AG08396 (cell line): Measurements from ENCODE around the gene XYLT2.
"Not testable (repeated sequence)": the region's sequence is repeated elsewhere in the genome, so short reads cannot be mapped to it uniquely, and the experiment has no call there.

Source experiments
- DNase-seq: peaks from one replicate; pipeline ENCODE4 v3.0.0; 2012; ENCODE audit warnings: low spot score, mixed read lengths

The XYLT2 gene

GRCh38 chr17:50319306-50320004, 26.5 kb upstream of the XYLT2 start:
- DNase-seq: no peak

- no peak for DNase-seq
Observed at GRCh38 chr17:50322271-50322670, 23.7 kb upstream of the XYLT2 start.

DNA sequence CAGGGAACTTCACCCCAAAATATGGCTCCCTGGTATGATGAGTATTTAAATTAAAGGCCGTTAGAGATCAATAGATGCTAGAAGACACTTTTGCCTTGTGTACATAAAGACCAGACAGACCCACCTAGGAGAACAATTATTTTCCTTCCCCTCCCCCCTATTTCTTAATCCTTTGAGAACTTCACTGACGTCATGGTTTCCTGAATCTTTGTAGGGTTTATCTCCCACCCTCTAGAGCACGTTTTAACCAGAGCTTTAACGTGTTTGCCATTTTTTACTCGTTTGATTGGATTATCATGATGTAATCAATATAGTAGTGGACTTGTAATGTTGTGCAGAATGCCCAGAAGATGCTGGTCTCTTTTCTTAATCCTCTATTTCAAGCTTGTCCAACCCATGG, 22.9 kb upstream of the XYLT2 start:
- DNase-seq: no peak

GRCh38 chr17:50325906-50326305, 20.0 kb upstream of the XYLT2 start:
- DNase-seq: no peak

DNA sequence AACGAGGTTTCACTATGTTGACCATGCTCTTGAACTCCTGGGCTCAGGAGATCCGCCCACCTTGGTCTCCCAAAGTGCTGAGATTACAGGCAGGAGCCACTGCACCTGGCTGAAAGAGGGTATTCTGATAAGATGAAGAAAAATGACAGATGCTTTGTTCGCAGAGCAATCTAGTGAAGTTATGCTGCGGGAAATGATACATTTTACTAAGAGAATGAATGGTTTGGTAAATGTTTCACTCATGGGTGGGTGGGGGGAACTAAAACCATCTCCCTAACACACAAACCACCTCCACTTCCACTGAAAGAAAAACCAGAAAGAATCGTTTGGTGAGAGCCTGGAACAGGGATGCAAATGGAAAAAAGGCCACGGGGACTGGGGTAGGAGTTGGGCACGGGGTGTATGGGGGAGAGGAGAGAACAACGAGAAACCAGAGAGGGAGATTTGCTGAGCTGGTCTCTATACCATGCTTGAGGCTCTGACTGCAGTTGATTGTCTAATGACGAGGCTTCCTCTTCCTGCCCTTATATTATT, 19.0 kb upstream of the XYLT2 start:
- DNase-seq: no peak

- DNase-seq: no peak
Observed at GRCh38 chr17:50328363-50329325, 17.3 kb upstream of the XYLT2 start.

DNA sequence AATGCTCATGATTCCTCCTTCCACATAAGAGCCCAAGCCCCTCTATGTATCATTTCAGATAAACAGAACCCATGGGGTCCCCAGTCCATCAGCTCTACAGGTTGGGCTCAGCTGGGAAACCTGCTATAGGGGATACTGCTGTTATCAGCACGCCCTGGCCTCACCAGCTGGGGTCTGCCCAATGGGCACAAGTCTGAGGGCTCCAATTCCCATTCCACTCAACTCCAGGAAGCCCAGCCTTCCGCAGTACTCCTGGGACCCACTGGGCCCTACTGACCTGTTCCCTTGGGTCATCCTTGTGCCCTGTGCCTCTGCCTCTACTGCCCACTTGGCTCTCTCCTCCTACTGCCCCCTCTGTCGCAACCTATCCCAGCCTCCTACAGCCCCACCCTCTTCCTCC, 16.2 kb upstream of the XYLT2 start:
- DNase-seq: no peak

GRCh38 chr17:50330151-50330775, 15.7 kb upstream of the XYLT2 start:
- DNase-seq: no peak

DNA sequence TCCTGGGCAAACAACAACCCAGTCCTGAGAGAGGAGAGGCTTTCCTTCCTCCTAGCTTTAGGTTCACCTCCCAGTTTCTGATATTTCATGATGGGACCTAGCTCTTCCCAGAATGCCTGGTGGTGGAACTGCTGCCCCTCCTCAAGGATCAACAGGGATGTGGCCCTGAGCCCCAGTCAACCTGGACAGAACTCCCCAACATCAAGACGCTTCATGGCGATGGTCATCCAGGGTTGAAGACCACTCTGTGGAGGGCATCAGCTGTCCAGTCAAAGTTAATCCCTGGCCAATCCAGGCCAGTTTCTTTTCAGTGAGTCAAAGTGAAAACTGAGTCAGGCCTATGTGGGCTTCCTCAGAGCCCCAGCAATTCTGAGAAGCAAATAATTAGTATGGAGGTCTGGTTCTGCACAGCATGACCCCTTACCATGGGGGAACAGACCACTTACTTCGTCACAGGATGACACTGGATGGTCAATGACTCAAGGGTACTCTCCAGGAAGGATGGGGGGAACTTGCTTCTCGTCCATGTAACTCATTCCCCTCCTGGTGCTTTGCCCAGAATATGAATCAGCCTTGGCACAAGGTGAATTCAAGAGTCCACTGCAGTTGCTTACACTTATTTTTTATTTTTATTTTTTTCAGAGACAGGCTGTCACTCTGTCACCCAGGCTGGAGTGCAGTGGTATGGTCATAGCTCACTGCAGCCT, 14.7 kb upstream of the XYLT2 start:
- peak; percentile 65 for DNase-seq

DNA sequence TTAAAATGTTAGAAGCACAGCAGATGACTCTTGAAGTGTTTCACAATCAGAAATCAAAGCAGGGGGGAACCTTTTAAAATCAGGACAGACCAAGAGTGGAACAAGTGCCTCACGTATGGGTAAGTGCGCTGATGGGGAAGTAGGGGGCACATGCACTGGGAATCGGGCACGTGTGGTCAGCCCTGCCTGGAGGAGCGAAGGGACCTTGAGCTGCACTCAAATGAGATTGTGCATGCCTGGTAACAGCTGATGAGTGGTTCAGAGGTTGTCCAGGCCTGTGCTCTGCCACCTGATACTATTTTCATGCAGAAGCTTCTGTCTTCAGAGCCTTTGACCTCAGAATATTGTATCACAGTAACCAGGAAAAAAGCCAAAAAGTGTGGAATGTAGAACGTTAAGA, 13.7 kb upstream of the XYLT2 start:
- no peak for DNase-seq

- not testable (repeated sequence) for DNase-seq
Observed at GRCh38 chr17:50333291-50334057, 12.5 kb upstream of the XYLT2 start.

DNA sequence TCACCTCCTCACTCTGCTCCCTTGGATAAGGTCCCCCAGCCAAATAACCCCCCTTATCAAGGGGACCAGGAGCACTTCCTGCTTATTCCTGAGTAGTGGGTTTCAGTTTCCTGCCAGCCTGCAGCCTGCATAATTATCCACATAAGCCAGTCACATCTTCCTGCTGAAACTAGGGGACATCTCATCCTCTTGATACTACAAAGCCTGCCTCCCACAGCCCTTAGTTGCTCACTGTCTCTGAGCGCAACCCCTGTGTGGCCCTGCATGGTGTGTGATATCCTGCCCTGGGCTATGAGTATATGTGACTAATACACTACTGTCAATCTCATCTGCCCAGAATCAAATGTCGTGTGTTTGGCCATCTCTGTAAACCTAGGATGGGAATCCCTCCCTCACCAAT, 8.0 kb upstream of the XYLT2 start:
- DNase-seq: no peak

- DNase-seq: no peak
Observed at GRCh38 chr17:50338645-50339044, 7.3 kb upstream of the XYLT2 start.

DNA sequence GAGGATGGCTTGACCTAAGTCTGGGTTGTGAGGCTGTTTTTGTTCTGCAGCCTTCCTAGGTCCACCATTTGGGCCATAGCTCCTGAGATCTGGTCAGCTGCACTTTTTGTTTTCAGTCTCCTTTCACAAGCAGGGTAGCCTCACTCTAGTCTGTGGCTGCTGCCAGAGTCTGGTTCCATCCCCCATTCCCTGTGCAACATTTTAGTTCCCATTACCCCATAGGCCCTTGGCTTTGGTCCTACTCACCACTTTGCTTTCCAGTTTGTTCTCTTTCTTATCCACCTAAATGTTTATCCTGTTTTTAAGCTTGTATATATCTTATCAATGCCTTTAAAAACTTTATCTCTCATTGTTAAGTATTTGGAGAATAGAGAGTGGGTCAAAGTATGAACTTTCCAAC, 6.5 kb upstream of the XYLT2 start:
- DNase-seq: no peak

- DNase-seq: no peak
Observed at GRCh38 chr17:50344731-50345365, 1.1 kb upstream of the XYLT2 start.

DNA sequence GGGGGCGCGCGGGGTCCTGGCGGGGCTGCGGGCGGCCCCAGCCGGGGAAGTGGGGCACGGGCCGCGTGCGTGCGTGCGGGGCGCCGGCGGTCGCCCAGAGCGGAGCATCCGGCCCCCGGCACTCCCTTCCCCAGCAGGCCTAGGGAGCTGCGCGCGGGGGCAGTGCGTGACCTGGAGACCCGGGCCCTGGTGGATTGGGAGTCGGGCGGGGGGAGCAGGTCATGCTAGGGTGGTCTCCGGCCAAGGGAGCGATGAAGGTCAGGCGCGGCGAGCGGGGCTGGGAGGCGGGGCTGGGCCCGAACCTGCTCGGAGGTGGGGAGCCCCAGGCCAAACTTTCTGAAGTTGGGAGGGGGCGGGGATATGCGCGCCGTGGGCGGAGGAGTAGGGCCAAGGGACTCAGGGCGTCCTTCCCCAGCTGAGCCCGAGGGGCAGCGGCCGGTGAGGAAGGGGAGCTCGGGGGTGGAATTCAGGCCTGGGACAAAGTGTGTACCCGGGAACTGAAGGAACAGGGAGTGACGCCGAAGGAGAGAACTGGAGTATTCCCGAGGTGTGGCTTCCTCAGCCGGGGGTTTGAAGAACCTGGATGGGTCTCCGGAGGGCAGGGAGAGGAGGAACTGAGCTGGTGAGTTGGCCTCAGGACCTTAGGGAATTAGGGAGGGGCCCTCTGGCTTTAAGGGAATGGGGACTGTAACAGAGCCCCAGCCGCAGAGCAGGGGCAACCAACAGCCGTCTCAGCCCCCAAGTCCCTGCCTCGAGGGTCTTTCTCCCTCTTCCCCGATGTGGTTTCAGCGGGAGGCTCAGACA, 589 bp downstream of the XYLT2 start:
- no peak for DNase-seq

GRCh38 chr17:50347117-50347893, 1.4 kb downstream of the XYLT2 start:
- no peak for DNase-seq

DNA sequence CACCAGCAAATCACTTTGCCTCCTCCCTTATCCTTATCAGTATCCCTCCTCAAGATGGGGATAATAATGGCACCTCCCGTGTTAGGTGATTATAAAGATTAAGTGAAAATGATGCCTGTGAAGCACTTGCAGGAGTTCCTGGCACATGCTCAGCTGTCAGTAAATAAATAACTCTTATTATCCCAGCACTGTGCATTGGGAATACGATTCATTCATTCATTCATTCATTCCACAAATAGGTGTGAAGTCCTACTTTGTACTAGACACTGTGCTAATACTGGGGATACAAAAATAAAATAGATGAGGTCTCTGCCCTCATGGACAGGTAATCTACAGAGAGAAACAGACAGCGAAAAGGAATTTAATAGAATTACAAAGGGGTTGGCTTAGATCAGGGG, 2.0 kb downstream of the XYLT2 start:
- DNase-seq: no peak
